Dendritic cell treated with granulocyte-macrophage colony-stimulating factor and Interleukin-4, amounts not matched to agents 40 ng/mL and 50 ng/mL, for 4 days (primary cell): ENCODE data around the gene CA5B.
A peak's percentile ranks its signal among the peaks of the same experiment; 100 is the strongest.
"Not testable (repeated sequence)": the region's sequence is repeated elsewhere in the genome, so short reads cannot be mapped to it uniquely, and the experiment has no call there.

Experiments
- H3K27ac Mint-ChIP-seq: one replicate; pipeline ENCODE4 v1.8.0; 2022; ENCODE audit warnings: mild to moderate bottlenecking, mixed read lengths
- H3K27me3 Mint-ChIP-seq: one replicate; pipeline ENCODE4 v1.8.0; 2022; ENCODE audit warnings: mild to moderate bottlenecking, mixed read lengths
- H3K36me3 Mint-ChIP-seq: one replicate; pipeline ENCODE4 v1.8.0; 2022; ENCODE audit warnings: low read depth, mixed read lengths
- H3K4me1 Mint-ChIP-seq: one replicate; pipeline ENCODE4 v1.8.0; 2022; ENCODE audit warnings: low read depth, mixed read lengths
- H3K4me3 Mint-ChIP-seq: one replicate; pipeline ENCODE4 v1.8.0; 2022; ENCODE audit warnings: mild to moderate bottlenecking, moderate library complexity, mixed read lengths
- H3K9me3 Mint-ChIP-seq: one replicate; pipeline ENCODE4 v1.8.0; 2022; ENCODE audit warnings: mixed read lengths
- intact Hi-C: fragments of 100-400 bp; cut with micrococcal nuclease; formaldehyde crosslinking; loops from one replicate; pipeline ENCODE4 v1.15.0; 2022

The CA5B gene

DNA sequence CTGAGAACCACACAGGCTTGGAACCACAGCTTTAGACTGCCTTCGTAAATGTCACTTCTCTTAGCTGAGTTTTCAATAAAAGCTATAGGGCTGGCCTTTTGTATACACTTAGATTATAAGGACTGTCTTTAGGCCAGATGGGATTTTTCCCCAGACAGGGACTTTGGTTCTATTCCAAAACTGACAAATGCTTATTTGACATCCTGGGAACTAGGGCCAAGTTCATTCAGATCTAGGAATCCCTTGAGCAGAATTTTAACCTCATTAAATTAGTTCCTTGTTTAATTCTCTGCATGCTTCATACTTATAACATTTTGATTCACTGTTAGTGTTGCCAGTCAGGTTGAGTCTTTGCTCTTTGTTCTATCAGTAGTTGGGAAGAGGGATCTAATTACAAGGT is 75.3 kb downstream of the CA5B start:
- no peak overlapping the region for H3K27ac Mint-ChIP-seq
- peaks cover 83% of the 10 kb centered on the region for H3K36me3 Mint-ChIP-seq
- H3K4me1 Mint-ChIP-seq: peaks cover 14% of the 10 kb centered on the region
- H3K4me3 Mint-ChIP-seq: no peak overlapping the region
- no peaks in the 10 kb centered on the region for H3K9me3 Mint-ChIP-seq
- no peaks in the 10 kb centered on the region for H3K27me3 Mint-ChIP-seq
- intact Hi-C loops: no loop called here

DNA sequence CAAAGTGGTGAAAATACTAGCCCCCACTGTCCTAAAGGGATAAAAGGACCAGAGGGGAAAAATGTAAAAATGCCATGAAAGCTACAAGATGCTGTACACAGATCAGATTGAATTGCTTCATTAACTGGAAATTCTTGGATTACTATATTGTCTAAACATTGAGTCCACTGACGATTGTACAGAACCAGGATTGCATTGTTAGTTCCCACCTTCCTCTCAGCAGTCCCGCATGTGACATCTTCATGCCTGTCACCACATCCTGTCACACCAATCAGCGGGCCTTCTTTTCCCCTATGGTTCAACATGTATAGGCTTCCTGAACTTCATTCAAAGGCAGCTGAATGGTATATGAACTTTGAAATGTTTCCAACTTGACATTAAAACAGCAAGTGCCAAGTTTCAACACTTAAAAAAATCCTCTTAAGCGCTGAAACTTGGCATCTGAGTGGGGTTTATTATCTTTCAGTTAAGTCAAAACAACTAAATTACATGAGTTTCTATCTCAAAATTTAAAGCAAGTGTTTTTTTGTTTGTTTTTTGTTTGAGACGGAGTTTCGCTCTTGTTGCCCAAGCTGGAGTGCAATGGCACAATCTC is 76.8 kb downstream of the CA5B start:
- Mint-ChIP-seq H3K9me3 (no peaks in the 10 kb centered on the region), H3K27ac (no peak overlapping the region), H3K27me3 (no peaks in the 10 kb centered on the region), H3K36me3 (peaks cover 71% of the 10 kb centered on the region), H3K4me1 (peaks cover 9% of the 10 kb centered on the region), H3K4me3 (no peak overlapping the region)
- intact Hi-C loops: no loop called here

DNA sequence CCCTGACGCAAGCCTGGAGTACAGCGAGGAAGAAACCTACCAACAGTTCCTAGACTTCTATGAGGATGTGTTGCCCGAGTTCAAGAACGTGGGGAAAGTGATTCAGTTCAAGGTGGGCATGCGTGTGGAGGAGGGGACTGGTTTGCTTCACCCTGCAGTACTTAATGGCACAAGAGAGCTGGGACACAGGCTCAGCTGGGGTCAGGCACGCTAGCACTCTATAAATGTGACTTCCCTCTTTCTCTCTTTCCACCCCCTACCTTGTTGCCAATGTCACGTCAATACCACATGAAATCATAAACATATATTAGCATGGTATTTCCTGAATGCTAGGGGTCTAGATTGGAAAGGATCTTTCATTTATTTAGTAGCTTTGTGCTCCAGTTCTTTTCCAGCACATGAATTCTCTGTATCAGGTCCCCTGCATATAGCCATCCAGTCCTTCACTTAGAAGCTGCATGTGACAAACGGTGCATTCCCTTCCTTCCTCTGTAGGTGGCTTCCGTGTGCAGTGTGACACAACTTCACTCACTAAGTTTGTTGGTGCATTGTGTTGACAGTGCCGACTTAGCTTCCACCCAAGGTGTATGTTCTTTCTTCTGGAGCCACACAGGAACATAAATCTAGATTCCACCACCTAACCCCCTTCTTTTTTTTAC is 77.8 kb downstream of the CA5B start:
- Mint-ChIP-seq H3K36me3 (peaks cover 71% of the 10 kb centered on the region), H3K27me3 (no peaks in the 10 kb centered on the region), H3K4me3 (no peak overlapping the region), H3K27ac (peak overlapping the region; percentile 41), H3K9me3 (no peaks in the 10 kb centered on the region), H3K4me1 (peaks cover 9% of the 10 kb centered on the region)
- intact Hi-C loops: no loop called here

DNA sequence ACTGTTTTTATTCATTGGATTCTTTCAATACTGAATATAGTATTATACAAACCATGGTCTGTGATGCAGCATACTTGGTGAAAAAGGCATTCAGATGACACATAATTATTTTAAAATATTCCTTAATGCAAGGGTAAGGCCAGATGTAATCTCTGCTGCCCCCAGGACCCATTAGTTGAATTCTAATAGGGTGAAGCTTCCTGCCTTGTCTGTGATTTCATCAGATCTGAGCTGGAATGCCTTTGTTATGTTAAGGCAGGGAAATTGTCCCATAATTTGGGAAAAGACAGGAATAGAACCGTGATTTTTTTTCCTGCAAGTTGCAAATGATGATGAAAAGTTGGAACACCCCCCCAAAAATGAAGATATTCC is 78.4 kb downstream of the CA5B start:
- H3K27me3 Mint-ChIP-seq: no peaks in the 10 kb centered on the region
- H3K36me3 Mint-ChIP-seq: peaks cover 71% of the 10 kb centered on the region
- H3K9me3 Mint-ChIP-seq: no peaks in the 10 kb centered on the region
- no peak overlapping the region for H3K4me3 Mint-ChIP-seq
- H3K27ac Mint-ChIP-seq: peak overlapping the region; percentile 46
- intact Hi-C loops: no loop called here
- H3K4me1 Mint-ChIP-seq: peaks cover 9% of the 10 kb centered on the region

DNA sequence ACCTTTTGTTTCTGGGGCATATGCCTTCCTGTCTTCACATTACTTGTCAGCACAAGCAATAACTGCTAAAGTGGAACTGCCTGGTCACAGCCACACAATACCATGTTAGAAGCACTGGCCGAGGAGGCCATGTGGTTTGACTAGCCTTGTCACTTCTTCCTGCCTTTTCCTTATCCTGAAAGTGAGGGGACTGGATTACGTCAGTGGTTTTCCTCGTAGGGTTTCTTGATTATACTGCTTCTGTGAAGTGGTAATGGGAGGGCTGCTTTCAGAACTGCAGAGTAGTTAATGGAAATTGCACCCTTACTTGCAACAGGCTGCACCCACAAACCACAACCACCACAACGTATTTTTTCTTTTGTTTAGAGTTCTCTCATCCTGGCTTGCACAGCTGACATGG is 78.8 kb downstream of the CA5B start:
- peaks cover 9% of the 10 kb centered on the region for H3K4me1 Mint-ChIP-seq
- peaks cover 71% of the 10 kb centered on the region for H3K36me3 Mint-ChIP-seq
- H3K4me3 Mint-ChIP-seq: no peak overlapping the region
- intact Hi-C loops: no loop called here
- no peaks in the 10 kb centered on the region for H3K9me3 Mint-ChIP-seq
- no peaks in the 10 kb centered on the region for H3K27me3 Mint-ChIP-seq
- peak overlapping the region; percentile 46 for H3K27ac Mint-ChIP-seq

DNA sequence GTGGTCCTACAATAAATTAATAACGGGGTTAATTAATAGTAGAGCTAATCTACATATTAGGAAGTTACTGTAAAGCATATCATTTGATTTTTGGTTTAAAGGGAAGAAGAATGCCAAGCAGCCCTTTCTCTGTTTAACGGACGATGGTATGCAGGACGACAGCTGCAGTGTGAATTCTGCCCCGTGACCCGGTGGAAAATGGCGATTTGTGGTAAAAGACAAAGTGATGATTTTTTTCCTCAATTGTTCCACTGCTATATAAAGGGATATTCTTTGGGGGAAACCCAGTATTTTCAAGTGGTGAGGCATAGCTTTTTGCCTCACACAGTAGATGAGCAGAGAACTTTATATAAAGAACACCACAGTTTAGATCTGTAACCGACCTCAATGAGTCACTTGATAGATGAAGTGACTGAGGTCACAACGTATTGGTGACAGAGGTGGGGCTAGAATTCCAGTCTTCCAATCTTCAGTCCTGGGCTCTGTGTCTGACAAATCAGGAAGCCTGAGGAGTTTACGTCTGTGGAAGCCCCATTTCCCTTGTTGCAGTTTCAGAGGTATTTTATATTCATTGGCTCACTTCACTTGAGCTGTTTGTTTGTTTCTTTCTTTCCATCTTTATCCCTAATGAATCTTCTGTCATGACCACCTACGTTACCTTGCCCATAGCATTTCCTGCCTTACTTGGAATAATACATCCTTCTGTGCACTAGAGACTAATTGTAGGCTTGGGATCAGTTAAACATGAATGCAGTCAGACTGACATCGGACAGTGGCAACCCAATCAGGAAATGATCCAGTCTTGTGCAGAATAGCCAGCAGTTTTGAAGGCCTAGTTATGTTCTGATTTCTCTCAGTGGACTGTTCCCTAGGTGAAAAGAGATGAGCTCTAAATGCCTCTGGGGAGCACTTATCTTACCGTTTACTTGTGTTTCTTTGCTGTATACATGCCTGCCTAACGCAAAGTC is 82.3 kb downstream of the CA5B start:
- Mint-ChIP-seq H3K27me3 (no peaks in the 10 kb centered on the region), H3K4me3 (no peak overlapping the region), H3K4me1 (peaks cover 9% of the 10 kb centered on the region), H3K36me3 (peaks cover 68% of the 10 kb centered on the region), H3K27ac (no peak overlapping the region), H3K9me3 (no peaks in the 10 kb centered on the region)
- intact Hi-C loops: loop anchor here (10.0 kb wide), 1 partner anchor 56 kb away; no protein-coding TSS in a partner anchor

DNA sequence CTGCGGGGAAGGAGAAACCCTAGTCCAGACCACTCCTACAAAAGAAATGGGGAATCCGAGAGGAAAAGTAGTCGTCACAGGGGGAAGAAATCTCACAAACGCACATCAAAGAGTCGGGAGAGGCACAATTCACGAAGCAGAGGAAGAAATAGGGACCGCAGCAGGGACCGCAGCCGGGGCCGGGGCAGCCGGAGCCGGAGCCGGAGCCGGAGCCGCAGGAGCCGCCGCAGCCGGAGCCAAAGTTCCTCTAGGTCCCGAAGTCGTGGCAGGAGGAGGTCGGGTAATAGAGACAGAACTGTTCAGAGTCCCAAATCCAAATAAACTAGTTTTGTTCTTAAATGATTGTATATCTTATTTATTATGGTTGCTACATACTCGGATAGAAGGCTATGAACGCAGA is 84.9 kb downstream of the CA5B start:
- Mint-ChIP-seq H3K4me3 (no peak overlapping the region), H3K4me1 (no peaks in the 10 kb centered on the region), H3K9me3 (no peaks in the 10 kb centered on the region), H3K27ac (peak overlapping the region; percentile 31), H3K27me3 (no peaks in the 10 kb centered on the region), H3K36me3 (peaks cover 67% of the 10 kb centered on the region)
- intact Hi-C loops: loop anchor here (10.0 kb wide), 1 partner anchor 58 kb away; no protein-coding TSS in a partner anchor

DNA sequence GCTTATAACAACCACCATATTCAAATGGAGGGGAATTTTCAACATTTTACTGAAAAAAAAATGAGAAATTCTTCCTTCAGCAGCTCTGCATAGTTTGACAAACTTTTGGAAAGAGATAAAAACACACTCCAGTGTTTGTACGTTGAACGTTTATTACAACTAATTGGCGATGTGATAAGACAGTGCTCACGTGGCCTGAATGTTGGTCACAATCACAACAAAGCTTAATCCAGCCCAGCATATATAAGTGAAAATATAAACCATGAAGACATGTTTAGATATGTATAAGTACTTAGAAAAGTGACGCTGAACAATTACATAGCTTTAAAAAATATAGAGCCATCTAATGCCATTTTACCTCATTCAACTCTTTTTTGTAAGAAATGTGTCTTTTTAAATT is 87.9 kb downstream of the CA5B start:
- intact Hi-C loops: loop anchor here (10.0 kb wide), 1 partner anchor 61 kb away; no protein-coding TSS in a partner anchor
- Mint-ChIP-seq H3K4me1 (no peaks in the 10 kb centered on the region), H3K27ac (no peak overlapping the region), H3K36me3 (peaks cover 66% of the 10 kb centered on the region), H3K4me3 (no peak overlapping the region), H3K9me3 (no peaks in the 10 kb centered on the region), H3K27me3 (no peaks in the 10 kb centered on the region)

DNA sequence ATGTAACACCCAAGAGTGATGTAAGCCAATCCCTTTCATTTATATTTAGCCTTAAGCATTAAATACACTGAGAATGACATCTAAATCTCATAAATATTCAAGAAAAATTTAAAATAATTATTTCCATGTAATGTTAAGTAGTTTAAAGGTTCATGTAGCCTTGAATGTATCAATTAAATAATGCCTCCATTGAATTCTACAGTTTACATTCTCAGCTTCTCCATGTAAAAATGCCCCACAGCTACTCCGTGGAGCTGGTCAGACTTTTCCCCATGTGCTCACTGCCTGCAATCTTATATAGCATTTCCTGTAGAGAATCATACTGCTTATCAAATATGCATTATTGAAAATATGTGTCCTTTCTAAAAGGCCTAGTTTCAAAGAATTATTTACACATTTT is 91.1 kb downstream of the CA5B start:
- no peaks in the 10 kb centered on the region for H3K9me3 Mint-ChIP-seq
- H3K27me3 Mint-ChIP-seq: no peaks in the 10 kb centered on the region
- H3K4me1 Mint-ChIP-seq: peaks cover 4% of the 10 kb centered on the region
- intact Hi-C loops: loop anchor here (10.0 kb wide), 1 partner anchor 64 kb away; no protein-coding TSS in a partner anchor
- no peak overlapping the region for H3K4me3 Mint-ChIP-seq
- H3K27ac Mint-ChIP-seq: no peak overlapping the region
- peaks cover 33% of the 10 kb centered on the region for H3K36me3 Mint-ChIP-seq

DNA sequence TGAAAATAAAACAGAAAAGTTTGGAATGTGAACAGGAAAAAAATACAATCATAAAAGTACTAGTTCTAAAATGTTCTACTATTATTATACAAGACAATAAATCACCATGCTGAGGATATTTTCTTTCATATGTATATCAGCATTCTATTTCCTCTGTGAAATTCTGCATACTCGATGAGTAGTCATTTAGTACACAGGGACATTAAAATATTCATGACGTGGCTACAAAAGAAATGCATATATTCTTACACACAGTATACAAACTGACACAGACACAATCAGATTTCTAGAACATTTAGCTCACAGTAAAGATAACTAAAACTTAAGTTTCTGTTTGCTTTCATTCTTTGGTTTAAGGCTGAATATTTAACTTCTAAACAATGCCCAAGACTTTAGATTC is 93.3 kb downstream of the CA5B start:
- peaks cover 33% of the 10 kb centered on the region for H3K36me3 Mint-ChIP-seq
- intact Hi-C loops: not testable (repeated sequence)

DNA sequence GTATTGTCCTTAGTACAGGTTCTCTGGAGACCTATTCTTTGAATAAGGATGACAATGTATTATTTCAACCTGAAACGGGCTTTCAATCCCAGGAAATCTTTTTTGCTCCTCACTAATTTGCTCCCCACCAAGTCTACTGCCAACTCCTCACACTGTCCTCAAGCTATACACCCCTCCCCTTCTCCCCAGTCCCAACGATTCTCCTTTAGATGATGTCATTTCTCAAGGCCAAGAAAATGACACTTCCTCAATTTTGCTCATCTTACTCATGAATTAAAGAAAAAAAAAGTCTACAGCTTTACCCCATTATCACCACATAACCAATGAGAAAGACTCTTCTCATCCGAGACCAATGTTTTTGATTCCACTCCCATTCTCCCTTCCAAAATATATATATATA is 96.0 kb downstream of the CA5B start:
- H3K4me3 Mint-ChIP-seq: no peak overlapping the region
- intact Hi-C loops: no loop called here
- no peaks in the 10 kb centered on the region for H3K9me3 Mint-ChIP-seq
- peaks cover 5% of the 10 kb centered on the region for H3K4me1 Mint-ChIP-seq
- no peaks in the 10 kb centered on the region for H3K27me3 Mint-ChIP-seq
- H3K27ac Mint-ChIP-seq: no peak overlapping the region
- H3K36me3 Mint-ChIP-seq: peaks cover 18% of the 10 kb centered on the region

More for the DNA sequence above, 93.3 kb downstream of the CA5B start:
- H3K27ac Mint-ChIP-seq, H3K4me3 Mint-ChIP-seq, H3K4me1 Mint-ChIP-seq, H3K27me3 Mint-ChIP-seq, H3K9me3 Mint-ChIP-seq: not testable (repeated sequence)

DNA sequence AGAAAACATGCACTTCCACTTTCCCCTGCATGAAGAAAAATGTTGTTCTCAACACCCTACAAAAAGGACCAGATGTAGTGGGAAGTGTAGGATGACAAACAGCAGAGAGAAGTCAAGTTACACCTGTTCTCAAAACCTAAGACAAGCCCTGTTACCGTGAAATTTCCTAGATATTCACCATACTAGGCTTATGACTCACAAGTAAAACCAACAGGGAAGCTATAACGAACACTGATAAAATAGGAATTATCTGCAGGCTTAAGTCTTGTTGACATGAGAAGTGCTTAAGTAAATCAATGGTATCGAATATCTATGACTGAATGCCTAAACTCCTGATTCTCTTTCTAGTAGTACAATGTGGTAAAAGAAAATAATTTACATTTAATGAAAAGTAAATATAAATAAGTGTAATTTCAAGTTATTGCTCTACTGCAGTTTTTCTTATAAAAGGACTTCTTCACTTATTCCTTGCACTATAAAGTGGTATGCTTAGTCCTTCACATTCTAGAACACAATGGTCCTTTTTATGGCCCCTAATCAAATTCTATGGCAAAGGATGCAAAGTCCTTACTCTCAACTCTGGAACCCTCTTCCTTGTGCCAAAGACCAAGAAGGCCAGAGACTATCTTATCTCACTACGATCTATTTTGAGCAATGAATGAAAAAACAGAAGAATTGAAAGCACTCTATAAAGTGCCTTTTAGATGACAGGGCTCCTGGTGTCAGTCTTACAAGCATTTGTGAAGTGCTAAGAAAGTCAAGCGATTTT is 96.9 kb downstream of the CA5B start:
- intact Hi-C loops: no loop called here
- no peaks in the 10 kb centered on the region for H3K9me3 Mint-ChIP-seq
- H3K27ac Mint-ChIP-seq: no peak overlapping the region
- no peak overlapping the region for H3K4me3 Mint-ChIP-seq
- H3K4me1 Mint-ChIP-seq: peaks cover 5% of the 10 kb centered on the region
- no peaks in the 10 kb centered on the region for H3K27me3 Mint-ChIP-seq
- peaks cover 10% of the 10 kb centered on the region for H3K36me3 Mint-ChIP-seq
